ENCODE measurements around the gene TMEM9.

The TMEM9 gene

GRCh38 chr1:201140941-201141260 lies 13.4 kb downstream of the TMEM9 start:
- POLR2A ChIA-PET, result interaction anchor here (0.9 kb wide), 1 partner anchor 12 kb away, joined by 3 read pairs; no protein-coding TSS in a partner anchor

GRCh38 chr1:201140235-201140940 lies 13.9 kb downstream of the TMEM9 start:
- TF ChIP-seq ZNF596 (tag by site-specific recombination; IDR thresholded peaks at IDR 0.05) (no peak), ZNF26 (tag by site-specific recombination; IDR thresholded peaks at IDR 0.05) (no peak), ZNF629 (tag by site-specific recombination; IDR thresholded peaks at IDR 0.05) (no peak), ZNF202 (tag by site-specific recombination; IDR thresholded peaks at IDR 0.05; ENCODE audit: borderline replicate concordance) (no peak), ZNF18 (tag by site-specific recombination; IDR thresholded peaks at IDR 0.05) (no peak), GLIS2 (tag by site-specific recombination; IDR thresholded peaks at IDR 0.05) (no peak), TCF7L2 (IDR thresholded peaks at IDR 0.05; ENCODE audit: borderline replicate concordance, low read depth, low read length) (no peak), ZNF677 (tag by site-specific recombination; IDR thresholded peaks at IDR 0.05) (no peak), ZNF600 (tag by site-specific recombination; IDR thresholded peaks at IDR 0.05) (no peak), SETDB1 (IDR thresholded peaks at IDR 0.05; ENCODE audit: insufficient read length, low read length) (no peak), ZNF488 (tag by site-specific recombination; IDR thresholded peaks at IDR 0.05) (no peak)
- Histone ChIP-seq H3K27ac (ENCODE audit: extremely low read depth, low read depth, low read length) (no peak overlapping the region), H3K4me1 (ENCODE audit: control insufficient read depth, insufficient read depth, low read length) (no peaks in the 10 kb centered on the region), H3K36me3 (ENCODE audit: control insufficient read depth in 2 of 2, insufficient read depth in 1 of 2, low read length in 2 of 2) (peaks cover 3 to 100% of the 10 kb centered on the region in 2 experiments), H3K4me3 (ENCODE audit: low read depth, low read length) (no peak overlapping the region), H3K9me3 (ENCODE audit: control insufficient read depth, insufficient read depth, low read depth, low read length) (no peaks in the 10 kb centered on the region)
- ChIA-PET CTCF (interaction anchor here (0.6 to 1.7 kb wide), 6 partner anchors 9 to 168 kb away, joined by 3 to 5 read pairs (median 4); no protein-coding TSS in a partner anchor), POLR2A (interaction anchor here (0.9 kb wide), 1 partner anchor 12 kb away, joined by 3 read pairs; no protein-coding TSS in a partner anchor)

More at GRCh38 chr1:201140941-201141260, 13.4 kb downstream of the TMEM9 start:
- TF ChIP-seq REPIN1 (tag by site-specific recombination; IDR thresholded peaks at IDR 0.05; ENCODE audit: low read depth) (no peak), ZNF660 (tag by site-specific recombination; IDR thresholded peaks at IDR 0.05) (no peak), ZBTB21 (tag by site-specific recombination; IDR thresholded peaks at IDR 0.05) (no peak), ZNF169 (tag by site-specific recombination; IDR thresholded peaks at IDR 0.05) (no peak), GFI1B (tag by site-specific recombination; IDR thresholded peaks at IDR 0.05) (no peak), ZNF510 (tag by site-specific recombination; IDR thresholded peaks at IDR 0.05; ENCODE audit: insufficient replicate concordance) (no peak), ZNF518A (tag by site-specific recombination; conservative IDR thresholded peaks at IDR 0.05; ENCODE audit: low read depth) (no peak)
- H3K4me1 ChIP-seq (ENCODE audit: control insufficient read depth, insufficient read depth, low read length), result no peaks in the 10 kb centered on the region
- no peaks in the 10 kb centered on the region for H3K9me3 ChIP-seq (ENCODE audit: control insufficient read depth, insufficient read depth, low read depth, low read length)
- CTCF ChIA-PET, result interaction anchor here (0.6 to 1.7 kb wide), 4 partner anchors 8 to 165 kb away, joined by 3 to 5 read pairs (median 4); no protein-coding TSS in a partner anchor
- peaks cover 8 to 100% of the 10 kb centered on the region in 2 experiments for H3K36me3 ChIP-seq (ENCODE audit: control insufficient read depth in 2 of 2, insufficient read depth in 1 of 2, low read length in 2 of 2)
- H3K4me3 ChIP-seq (ENCODE audit: low read depth, low read length), result no peak overlapping the region
- H3K27ac ChIP-seq (ENCODE audit: extremely low read depth, low read depth, low read length), result no peak overlapping the region

All from HEK293 (cell line).